NT2/D1 (cell line): ENCODE results near the gene FEM1B.

ENCODE experiments used
- DNase-seq: peaks from one replicate; pipeline ENCODE4 v3.0.0-alpha.2; 2011; ENCODE audit warnings: low read depth, low spot score
- H3K27me3 ChIP-seq: 2 replicates; pipeline ENCODE4 v1.6.0; 2011; ENCODE audit warnings: mild to moderate bottlenecking; ENCODE audit not compliant: insufficient read length, insufficient read depth
- H3K36me3 ChIP-seq: 2 replicates; pipeline ENCODE4 v1.6.1; 2011; ENCODE audit warnings: mild to moderate bottlenecking, low read length, mixed read lengths; ENCODE audit not compliant: insufficient read depth, insufficient read length
- H3K4me1 ChIP-seq: 2 replicates; pipeline ENCODE4 v1.5.1; 2011; ENCODE audit not compliant: insufficient read depth, insufficient read length
- H3K4me3 ChIP-seq: 2 replicates; pipeline ENCODE4 v1.5.1; 2011; ENCODE audit warnings: low read depth; ENCODE audit not compliant: insufficient read length
- H3K9ac ChIP-seq: 2 replicates; pipeline ENCODE4 v1.6.0; 2011; ENCODE audit warnings: low read depth; ENCODE audit not compliant: insufficient read length
- H3K9me3 ChIP-seq: 2 replicates; pipeline ENCODE4 v1.5.1; 2011; ENCODE audit warnings: mild to moderate bottlenecking, low read length; ENCODE audit not compliant: insufficient read depth
- SUZ12 ChIP-seq: IDR thresholded peaks from 2 replicates; pipeline ENCODE4 v1.6.1; 2011; ENCODE audit not compliant: insufficient read length, insufficient read depth; ENCODE audit errors: extremely low read depth
- YY1 ChIP-seq: IDR thresholded peaks from 2 replicates; pipeline ENCODE4 v1.6.1; 2011; ENCODE audit not compliant: insufficient read length, insufficient read depth
- ZNF274 ChIP-seq: IDR thresholded peaks from 2 replicates; pipeline ENCODE4 v1.6.1; 2011; ENCODE audit warnings: mild to moderate bottlenecking, low read depth, low read length

FEM1B gene

DNA sequence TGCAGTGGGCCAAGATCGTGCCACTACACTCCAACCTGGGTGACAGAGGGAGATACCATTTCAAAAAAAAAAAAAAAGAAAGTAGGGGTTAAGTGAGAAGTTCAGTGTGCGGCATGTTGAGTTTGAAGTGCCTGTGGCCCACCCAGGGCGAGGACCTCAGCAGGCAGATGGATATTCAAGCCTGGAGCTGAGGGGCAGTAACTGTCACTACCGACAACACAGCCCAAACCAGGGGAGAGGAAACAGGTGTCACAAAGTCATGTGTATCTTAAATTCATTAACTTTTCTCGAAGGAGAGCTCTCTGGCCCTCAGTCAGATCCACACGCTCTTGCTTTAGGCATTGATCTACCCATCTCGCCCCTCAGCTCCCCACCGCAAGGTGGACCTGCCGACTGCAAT is 45.3 kb downstream of the FEM1B start:
- H3K36me3 ChIP-seq, result peaks cover 13% of the 10 kb centered on the region
- no peak for DNase-seq
- H3K9me3 ChIP-seq, result no peaks in the 10 kb centered on the region
- H3K4me1 ChIP-seq, result peaks cover 9% of the 10 kb centered on the region
- TF ChIP-seq YY1 (no peak), SUZ12 (no peak), ZNF274 (no peak)
- H3K27me3 ChIP-seq, result no peaks in the 10 kb centered on the region
- no peak overlapping the region for H3K9ac ChIP-seq
- H3K4me3 ChIP-seq, result no peak overlapping the region

DNA sequence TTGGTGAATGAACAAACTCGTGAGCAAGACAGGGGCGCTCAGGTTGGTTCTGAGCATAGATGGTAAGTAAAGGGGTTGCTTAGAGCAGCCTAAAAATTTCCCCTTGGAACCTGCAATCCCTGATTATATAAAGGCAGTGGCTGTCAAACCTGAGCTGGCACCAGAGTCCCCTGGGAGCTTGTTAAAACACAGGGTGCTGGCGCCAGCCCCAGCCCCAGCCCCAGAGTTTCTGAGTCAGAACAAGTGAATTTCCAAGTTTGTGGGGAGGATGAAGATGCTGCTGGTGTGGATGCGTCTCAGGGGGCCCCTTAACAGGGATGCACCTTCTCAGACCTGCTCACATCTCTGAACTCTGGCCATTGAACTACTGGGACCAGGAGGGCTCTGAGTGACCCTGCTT is 48.2 kb downstream of the FEM1B start:
- TF ChIP-seq SUZ12 (no peak), YY1 (no peak)
- H3K4me1 ChIP-seq, result peaks cover 20% of the 10 kb centered on the region
- DNase-seq, result no peak
- H3K27me3 ChIP-seq, result no peaks in the 10 kb centered on the region
- H3K9me3 ChIP-seq, result no peaks in the 10 kb centered on the region
- H3K36me3 ChIP-seq, result peaks cover 15% of the 10 kb centered on the region
- H3K9ac ChIP-seq, result no peak overlapping the region
- H3K4me3 ChIP-seq, result no peak overlapping the region

DNA sequence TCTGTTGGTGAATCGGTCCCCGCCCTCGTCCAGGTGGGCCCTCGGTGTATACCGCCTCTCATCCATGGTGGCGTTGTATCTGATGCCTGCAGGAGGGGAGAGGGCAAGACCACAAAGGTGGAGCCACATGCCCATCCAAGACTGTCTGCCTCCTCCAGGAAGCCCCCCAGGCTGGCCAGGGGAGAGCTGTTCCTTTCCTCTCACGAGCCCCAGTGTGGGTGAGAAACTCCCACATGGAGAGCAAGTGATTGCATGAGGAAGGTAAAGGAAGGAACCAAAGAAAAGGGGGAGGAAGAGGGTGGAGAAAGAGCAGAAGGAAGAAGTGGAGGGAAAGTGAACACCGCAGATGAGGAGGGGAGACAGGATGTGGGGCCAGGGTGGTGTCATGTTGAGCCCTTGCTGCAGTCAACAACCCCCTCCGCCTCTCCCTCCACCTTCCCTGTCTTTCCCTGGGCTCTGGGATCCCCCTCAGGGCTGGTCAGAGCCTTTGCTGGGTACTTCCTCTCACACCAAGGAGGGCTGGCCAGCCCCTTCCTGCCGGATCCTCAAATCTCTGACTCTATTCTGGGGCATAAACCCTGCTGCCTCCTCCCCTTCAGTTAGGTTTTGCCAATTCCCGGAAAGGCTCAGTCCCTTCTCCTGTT is 49.3 kb downstream of the FEM1B start:
- Histone ChIP-seq H3K4me3 (no peak overlapping the region), H3K27me3 (no peaks in the 10 kb centered on the region), H3K9me3 (no peaks in the 10 kb centered on the region), H3K9ac (peak overlapping the region; percentile 37), H3K4me1 (peaks cover 25% of the 10 kb centered on the region), H3K36me3 (peaks cover 15% of the 10 kb centered on the region)
- no peak for DNase-seq
- TF ChIP-seq ZNF274, result no peak
- TF ChIP-seq YY1, result no peak
- no peak for TF ChIP-seq SUZ12

DNA sequence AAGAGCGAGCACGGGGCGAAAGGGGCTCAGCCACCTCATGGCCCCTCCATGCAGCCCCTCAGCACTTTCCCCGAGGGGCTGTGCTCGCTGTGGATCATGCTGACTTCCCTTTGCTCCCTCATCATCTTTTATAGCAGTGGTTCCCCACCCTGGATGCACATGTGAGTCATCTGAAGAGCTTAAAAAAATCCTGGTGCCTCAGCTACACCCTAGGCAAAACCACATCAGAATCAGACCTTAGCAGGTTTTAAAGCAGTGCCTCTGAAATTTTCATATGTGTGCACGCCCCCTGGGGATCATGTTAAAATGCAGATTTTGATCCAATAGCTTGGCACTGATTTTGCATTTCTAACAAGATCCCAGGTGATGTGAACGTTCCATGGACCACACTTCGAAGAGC is 50.9 kb downstream of the FEM1B start:
- H3K9ac ChIP-seq, result no peak overlapping the region
- TF ChIP-seq ZNF274 (no peak), YY1 (no peak), SUZ12 (no peak)
- no peaks in the 10 kb centered on the region for H3K9me3 ChIP-seq
- no peak for DNase-seq
- H3K4me1 ChIP-seq, result peaks cover 29% of the 10 kb centered on the region
- H3K4me3 ChIP-seq, result no peak overlapping the region
- peaks cover 20% of the 10 kb centered on the region for H3K36me3 ChIP-seq
- peaks cover 3% of the 10 kb centered on the region for H3K27me3 ChIP-seq

DNA sequence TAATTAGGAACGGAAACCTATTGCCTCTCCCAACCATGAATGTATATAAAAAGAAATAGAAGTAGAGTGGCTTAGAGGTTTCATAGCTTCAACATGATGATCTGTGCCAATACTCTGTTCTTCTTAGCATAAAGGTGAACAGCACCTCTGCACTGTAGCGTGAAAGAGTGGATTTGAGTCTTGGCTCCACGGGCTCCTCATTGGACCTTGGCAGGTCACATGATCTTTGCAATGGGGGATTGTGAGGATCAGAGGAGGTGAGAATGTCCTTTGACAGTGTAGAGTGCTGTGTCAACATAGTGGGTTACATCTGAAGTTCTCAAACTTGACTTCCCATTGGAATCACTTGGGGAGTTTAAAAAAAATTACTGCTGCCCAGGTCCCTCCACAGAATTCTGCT is 51.4 kb downstream of the FEM1B start:
- DNase-seq, result no peak
- H3K9ac ChIP-seq, result no peak overlapping the region
- TF ChIP-seq SUZ12 (no peak), ZNF274 (no peak), YY1 (no peak)
- peaks cover 20% of the 10 kb centered on the region for H3K36me3 ChIP-seq
- no peaks in the 10 kb centered on the region for H3K9me3 ChIP-seq
- H3K4me3 ChIP-seq, result no peak overlapping the region
- H3K27me3 ChIP-seq, result peaks cover 3% of the 10 kb centered on the region
- H3K4me1 ChIP-seq, result peaks cover 28% of the 10 kb centered on the region

DNA sequence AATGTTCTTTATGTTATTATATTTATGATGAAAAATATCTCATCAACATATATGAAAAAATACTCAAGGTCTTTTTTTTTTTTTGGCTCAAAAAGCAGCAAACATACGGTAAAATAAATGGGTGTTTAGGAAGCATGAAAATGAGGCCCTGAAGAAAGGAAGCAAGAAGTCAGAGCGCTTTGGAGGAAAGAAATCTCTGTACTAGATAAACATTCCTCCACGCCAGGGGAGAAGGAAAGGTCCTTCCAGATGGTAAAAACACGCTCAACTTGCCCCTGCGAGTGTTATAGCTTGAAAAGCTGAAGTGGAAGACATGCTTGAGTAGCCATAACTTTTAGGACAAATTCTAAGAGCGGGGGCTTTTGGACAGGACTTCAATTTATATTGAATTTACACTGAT is 52.9 kb downstream of the FEM1B start:
- Histone ChIP-seq H3K9me3 (no peaks in the 10 kb centered on the region), H3K36me3 (peaks cover 20% of the 10 kb centered on the region), H3K9ac (peak overlapping the region; percentile 63), H3K4me1 (peaks cover 28% of the 10 kb centered on the region), H3K27me3 (peaks cover 3% of the 10 kb centered on the region), H3K4me3 (no peak overlapping the region)
- no peak for DNase-seq
- no peak for TF ChIP-seq YY1
- TF ChIP-seq SUZ12, result no peak
- TF ChIP-seq ZNF274, result no peak

DNA sequence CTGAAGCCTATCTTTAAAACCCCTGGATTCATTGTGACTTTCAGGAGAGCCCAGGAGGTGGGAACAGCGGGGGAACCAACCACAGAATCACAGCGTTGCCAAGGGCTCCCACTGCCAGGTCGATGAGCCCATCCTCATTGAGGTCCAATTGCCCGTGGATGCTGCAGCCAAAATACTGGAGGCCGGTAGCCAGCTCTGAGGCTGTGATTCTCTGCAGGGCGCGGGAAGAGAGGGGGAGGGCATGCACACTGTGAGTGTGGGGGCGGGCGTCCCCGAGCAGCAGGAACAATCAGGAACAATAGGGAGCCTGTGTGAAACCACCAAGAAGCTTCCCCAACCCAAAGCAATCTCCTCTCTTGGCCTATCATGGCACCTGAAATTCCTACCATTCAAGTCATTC is 53.4 kb downstream of the FEM1B start:
- Histone ChIP-seq H3K4me1 (peaks cover 28% of the 10 kb centered on the region), H3K27me3 (peaks cover 3% of the 10 kb centered on the region), H3K36me3 (peaks cover 20% of the 10 kb centered on the region), H3K9me3 (no peaks in the 10 kb centered on the region), H3K9ac (peak overlapping the region; percentile 63), H3K4me3 (no peak overlapping the region)
- peak; percentile 32 for DNase-seq
- TF ChIP-seq SUZ12, result no peak
- TF ChIP-seq ZNF274, result no peak
- no peak for TF ChIP-seq YY1

DNA sequence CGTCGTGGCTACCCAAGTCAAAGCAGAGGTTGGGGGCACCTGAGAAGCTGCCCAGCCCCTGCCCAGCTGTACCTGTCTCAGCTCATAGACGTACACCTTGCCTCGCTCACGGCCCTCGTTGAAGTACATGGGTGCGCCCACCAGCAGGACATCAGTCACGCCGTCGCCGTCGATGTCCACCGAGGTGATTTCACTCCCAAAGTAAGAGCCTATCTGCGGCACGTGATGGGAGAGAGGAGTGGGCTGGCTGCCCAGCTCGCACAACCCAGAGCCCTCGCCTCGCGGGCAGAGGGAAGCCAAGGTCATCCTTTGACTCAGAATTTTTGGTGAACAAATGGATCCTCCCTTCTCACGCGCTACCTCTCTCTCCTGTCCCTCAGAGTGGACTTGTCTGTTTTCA is 54.7 kb downstream of the FEM1B start:
- Histone ChIP-seq H3K4me1 (peaks cover 25% of the 10 kb centered on the region), H3K9me3 (no peaks in the 10 kb centered on the region), H3K4me3 (no peak overlapping the region), H3K27me3 (peaks cover 3% of the 10 kb centered on the region), H3K36me3 (peaks cover 13% of the 10 kb centered on the region), H3K9ac (no peak overlapping the region)
- DNase-seq, result no peak
- no peak for TF ChIP-seq SUZ12
- TF ChIP-seq YY1, result no peak
- TF ChIP-seq ZNF274, result no peak
